K562 (cell line): Measurements from ENCODE around the gene MAP2. TPM values are rescaled to one million over a fixed set of nuclear protein-coding genes. Genes with fewer than 3 reads are reported as not detected.

Source experiments
- ATAC-seq: fragments of 200-7000 bp; cut with Tn5 transposase; 3 replicates; pipeline ENCODE4 v1.9.1; 2020; ENCODE audit warnings: moderate library complexity
- BruUV-seq: library from RNA; stranded (reverse); fragments of 400-500 nt; replicated peaks from 2 replicates; lab custom pipeline; 2021; lab: Mats Ljungman, UMichigan
- CTCF ChIA-PET: fragments of 300-600 bp; formaldehyde crosslinking; extraction: SDS; loops from one replicate; lab custom pipeline; 2021; ENCODE audit warnings: low intra/inter-chr PET ratio; lab: Yijun Ruan, JAX
- POLR2A ChIA-PET: fragments of 300-600, 350-650 bp; sonication (Branson Sonifier 250); formaldehyde crosslinking; extraction: SDS; loops from one replicate; lab custom pipeline; 2021; ENCODE audit warnings: antibody characterized with exemption, inconsistent platforms; lab: Yijun Ruan, JAX
- DNase-seq, 4 experiments: peaks; one replicate each; pipeline versions ENCODE4 v3.0.0 to v3.0.0-alpha.2; 2011 to 2018; ENCODE audit warnings: low spot score in 3 of 4, mixed read lengths in 3 of 4; ENCODE audit errors: extremely low read depth in 1 of 4
- FAIRE-seq: peaks from 2 replicates; lab custom pipeline; 2011; peaks lifted over from hg19 to GRCh38; lab: Jason Lieb, UNC
- H2AFZ ChIP-seq: 2 replicates; pipeline ENCODE4 v1.6.0; 2011; ENCODE audit warnings: low read depth, low read length, control low read depth, inconsistent platforms
- H3K27ac ChIP-seq: fragments of 200-600 bp; 3 replicates; pipeline ENCODE4 v1.8.0; 2011; ENCODE audit warnings: low read depth, mild to moderate bottlenecking, control low read depth, inconsistent platforms, low read length, moderate library complexity, mixed read lengths; ENCODE audit errors: extremely low read depth
- H3K27me3 ChIP-seq, 2 experiments: fragments of 300-600 bp in 1 of 2; 2 replicates in 1 of 2; 3 replicates in 1 of 2; pipeline versions ENCODE4 v1.6.0 to v1.8.0; 2011; ENCODE audit warnings: inconsistent platforms in 2 of 2, low read length in 2 of 2, mild to moderate bottlenecking in 1 of 2, mixed read lengths in 1 of 2, moderate library complexity in 1 of 2; ENCODE audit not compliant: control insufficient read depth in 2 of 2, insufficient read depth in 2 of 2
- H3K36me3 ChIP-seq: fragments of 300-600 bp; 3 replicates; pipeline ENCODE4 v1.8.0; 2011; ENCODE audit warnings: mild to moderate bottlenecking, low read length, inconsistent platforms; ENCODE audit not compliant: control insufficient read depth, insufficient read depth
- H3K4me1 ChIP-seq, 2 experiments: fragments of 200-600 bp in 1 of 2; replicated peaks in 1 of 2; 2 replicates in 1 of 2; 3 replicates in 1 of 2; pipeline versions ENCODE4 v1.5.1 to v1.8.0; 2011; ENCODE audit warnings: inconsistent platforms in 2 of 2, low read length in 2 of 2, mild to moderate bottlenecking in 1 of 2, mixed read lengths in 1 of 2, moderate library complexity in 1 of 2; ENCODE audit not compliant: control insufficient read depth in 2 of 2, insufficient read depth in 2 of 2
- H3K4me2 ChIP-seq: 2 replicates; pipeline ENCODE4 v1.6.1; 2011; ENCODE audit warnings: low read length, control low read depth, inconsistent platforms, mixed read lengths; ENCODE audit not compliant: insufficient read depth
- H3K4me3 ChIP-seq: fragments of 200-600 bp; sonication (generic), shearing (Covaris generic); 2 replicates; pipeline ENCODE4 v1.5.1; 2016; ENCODE audit warnings: control low read depth, inconsistent platforms
- H3K79me2 ChIP-seq: fragments of 200-600 bp; 3 replicates; pipeline ENCODE4 v1.8.0; 2011; ENCODE audit warnings: low read length, inconsistent platforms; ENCODE audit not compliant: control insufficient read depth, insufficient read depth
- H3K9ac ChIP-seq, 2 experiments: 2 replicates each; pipeline versions ENCODE4 v1.6.0 to v1.6.1; 2011; ENCODE audit warnings: low read depth in 2 of 2, low read length in 2 of 2, control low read depth in 1 of 2, inconsistent platforms in 1 of 2, mild to moderate bottlenecking in 1 of 2, mixed read lengths in 1 of 2; ENCODE audit not compliant: insufficient read depth in 1 of 2
- H3K9me1 ChIP-seq: one replicate; pipeline ENCODE4 v1.6.0; 2011; ENCODE audit warnings: inconsistent platforms, mild to moderate bottlenecking, low read length, moderate library complexity; ENCODE audit not compliant: control insufficient read depth, insufficient read depth
- H3K9me3 ChIP-seq: replicated peaks from 2 replicates; pipeline ENCODE4 v1.5.1; 2011; ENCODE audit warnings: low read depth, low read length, inconsistent platforms; ENCODE audit not compliant: control insufficient read depth, insufficient read depth
- H4K20me1 ChIP-seq: replicated peaks from 2 replicates; pipeline ENCODE4 v1.6.1; 2011; ENCODE audit warnings: low read length, inconsistent platforms, mixed read lengths; ENCODE audit not compliant: control insufficient read depth, insufficient read depth
- BRD9 ChIP-seq: fragments of 450-650 bp; IDR thresholded peaks from 2 replicates; pipeline ENCODE4 v1.6.1; 2018; ENCODE audit warnings: low read depth; ENCODE audit not compliant: partially characterized antibody
- GTF2A2 ChIP-seq: IDR thresholded peaks from 2 replicates; pipeline ENCODE4 v1.6.1; 2016; ENCODE audit warnings: mild to moderate bottlenecking, missing genetic modification characterization, missing compliant biosample characterization
- HDAC3 ChIP-seq: fragments of 450-650 bp; IDR thresholded peaks from 2 replicates; pipeline ENCODE4 v1.6.1; 2018; ENCODE audit warnings: borderline replicate concordance, mild to moderate bottlenecking, moderate library complexity; ENCODE audit not compliant: partially characterized antibody
- MEIS2 ChIP-seq: fragments of 450-650 bp; IDR thresholded peaks from 2 replicates; pipeline ENCODE4 v1.6.1; 2014; ENCODE audit warnings: mild to moderate bottlenecking; ENCODE audit not compliant: partially characterized antibody
- NCOR1 ChIP-seq: fragments of 450-650 bp; IDR thresholded peaks from 2 replicates; pipeline ENCODE4 v1.6.1; 2016; ENCODE audit warnings: mild to moderate bottlenecking, moderate library complexity
- RAD51 ChIP-seq: fragments of 450-650 bp; IDR thresholded peaks from 2 replicates; pipeline ENCODE4 v1.7.1; 2016; ENCODE audit warnings: low read depth, mild to moderate bottlenecking, borderline replicate concordance
- RBM22 ChIP-seq: fragments of 200-400 bp; formaldehyde crosslinking; IDR thresholded peaks from 2 replicates; pipeline ENCODE4 v1.6.1; 2018; ENCODE audit warnings: low read length, low read depth; ENCODE audit not compliant: poor library complexity, severe bottlenecking
- RFX5 ChIP-seq: IDR thresholded peaks from 2 replicates; pipeline ENCODE4 v1.6.1; 2011; ENCODE audit warnings: low read depth, mild to moderate bottlenecking, improper control_type of control experiment, low read length
- SMARCE1 ChIP-seq: fragments of 450-650 bp; IDR thresholded peaks from 2 replicates; pipeline ENCODE4 v1.7.1; 2016; ENCODE audit warnings: mild to moderate bottlenecking
- U2AF2 ChIP-seq: fragments of 200-400 bp; formaldehyde crosslinking; optimal IDR thresholded peaks from 2 replicates; pipeline ENCODE3; 2017; ENCODE audit warnings: low read depth, mild to moderate bottlenecking, low read length
- ZBTB17 ChIP-seq: fragments of 450-650 bp; formaldehyde crosslinking; IDR thresholded peaks from 2 replicates; pipeline ENCODE4 v1.4.0; 2020; ENCODE audit warnings: mild to moderate bottlenecking
- ZBTB8A ChIP-seq: fragments of 450-650 bp; IDR thresholded peaks from 2 replicates; pipeline ENCODE4 v1.6.1; 2018; ENCODE audit warnings: mild to moderate bottlenecking, moderate library complexity; ENCODE audit not compliant: partially characterized antibody
- ZNF282 ChIP-seq: sonication (generic); formaldehyde crosslinking; IDR thresholded peaks from 2 replicates; pipeline ENCODE4 v1.8.1; 2023; ENCODE audit warnings: missing genetic modification reagents
- ZNF354B ChIP-seq: fragments of 250-450 bp; sonication (Bioruptor Pico); IDR thresholded peaks from 2 replicates; pipeline ENCODE4 v1.4.0; 2020
- ZNF668 ChIP-seq: fragments of 250-450 bp; sonication (Bioruptor Pico); IDR thresholded peaks from 2 replicates; pipeline ENCODE4 v1.8.0; 2022; ENCODE audit warnings: mild to moderate bottlenecking, inconsistent platforms
- WGBS: fragments of 100-300 bp; shearing (Covaris generic); methylation state at CpG from one replicate; pipeline ENCODE4 v1.1.6; 2016; ENCODE audit warnings: low coverage, mixed read lengths; ENCODE audit not compliant: insufficient coverage; ENCODE audit errors: missing lambda C conversion rate; 5-methylcytosine and 5-hydroxymethylcytosine counted together
- in situ Hi-C: fragments of 300-500 bp; cut with MboI; formaldehyde crosslinking; loops from 4 replicates; pipeline ENCODE4 v1.15.0; 2018; ENCODE audit warnings: inconsistent platforms, mixed read lengths
- intact Hi-C: fragments of 100-400 bp; cut with micrococcal nuclease; formaldehyde crosslinking; loops from 2 replicates; pipeline ENCODE4 v1.14.2; 2022
- polyA plus RNA-seq, 8 experiments: library from polyadenylated mRNA; depleted of rRNA in 4 of 8; stranded (reverse) in 5 of 8; unstranded in 3 of 8; fragments of >200 nt; fragmentation: Nextera tagmentation in 2 of 8; fragmentation: Illumina TruSeq in 1 of 8; extraction: Ambion mirVana in 2 of 8; extraction: Trizol in 1 of 8; gene quantifications; 2 replicates each; pipeline versions ENCODE4 v1.2.1 to v1.2.3, GENCODE V29; 2011 to 2014; ENCODE audit warnings: inconsistent platforms in 1 of 8, missing spikeins in 1 of 8
- total RNA-seq, 7 experiments: library from RNA; depleted of rRNA in 6 of 7; stranded (reverse); fragments of >200 nt in 6 of 7; fragmentation: Illumina TruSeq in 2 of 7; extraction: Trizol in 2 of 7; gene quantifications; 2 replicates each; pipeline versions ENCODE4 v1.2.1 to v1.2.3, GENCODE V29; 2011 to 2021; ENCODE audit warnings: low replicate concordance in 1 of 7
- TF ChIP-seq, protein P1 (sequence below): fragments of 200-800 bp; sonication (Bioruptor generic); IDR thresholded peaks from 2 replicates; pipeline ENCODE4 v1.6.1; 2017; ENCODE audit warnings: missing genetic modification characterization, missing compliant biosample characterization
- TF ChIP-seq, protein P2 (sequence below): fragments of 450-650 bp; formaldehyde crosslinking; IDR thresholded peaks from 2 replicates; pipeline ENCODE4 v1.4.0; 2020; ENCODE audit warnings: mild to moderate bottlenecking, moderate library complexity
- TF ChIP-seq, protein P3 (sequence below): fragments of 450-650 bp; IDR thresholded peaks from 2 replicates; pipeline ENCODE4 v1.6.1; 2016; ENCODE audit warnings: mild to moderate bottlenecking

The MAP2 gene
- total and polyA plus RNA-seq, 9 of the 15 experiments (the other 6 are each of a cell fraction or from before 2014, with no cell fraction given): 0.13 TPM; not detected in 8

DNA sequence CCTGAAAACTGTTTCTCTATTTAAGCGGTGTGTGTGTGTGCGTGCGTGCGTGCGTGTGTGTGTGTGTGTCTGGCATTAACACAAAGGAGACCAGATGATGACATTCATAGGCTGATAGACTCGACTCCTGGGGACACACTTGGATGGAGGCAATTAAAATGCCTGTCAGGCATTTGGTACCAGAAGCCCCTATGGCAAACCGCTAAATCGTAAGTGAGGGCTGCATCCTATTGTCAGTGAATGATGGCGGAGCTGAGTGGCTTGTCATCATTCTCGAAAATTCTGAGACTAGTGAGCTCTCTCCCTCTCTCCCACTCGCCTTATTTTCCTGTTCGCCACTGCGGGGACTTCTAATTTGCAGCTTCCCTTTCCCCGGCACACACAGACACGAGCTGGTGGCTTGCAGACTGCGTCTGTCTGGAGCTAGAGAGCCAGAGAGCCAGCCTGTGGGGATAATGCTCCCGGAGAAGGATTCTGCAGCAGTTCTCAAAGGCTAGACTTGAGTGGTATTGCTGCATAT, 155.4 kb downstream of the MAP2 start:
- ChIA-PET POLR2A (interaction anchor here (0.6 kb wide), 1 partner anchor 10 kb away, joined by 4 read pairs; no protein-coding TSS in a partner anchor), CTCF (no interaction called here)
- Histone ChIP-seq H3K79me2 (no peaks in the 10 kb centered on the region), H4K20me1 (no peaks in the 10 kb centered on the region), H3K4me1 (no peaks in the 10 kb centered on the region), H3K27me3 (no peaks in the 10 kb centered on the region), H3K36me3 (no peaks in the 10 kb centered on the region), H3K27ac (no peak overlapping the region), H3K9me1 (no peaks in the 10 kb centered on the region), H3K9me3 (no peaks in the 10 kb centered on the region), H3K9ac (no peak overlapping the region), H3K4me3 (no peak overlapping the region), H2AFZ (no peak overlapping the region), H3K4me2 (no peak overlapping the region)
- in situ Hi-C loops (no loop called here), intact Hi-C loops (loop anchor here (5.0 kb wide), 1 partner anchor 1182 kb away; no protein-coding TSS in a partner anchor)
- FAIRE-seq (no peak), DNase-seq (no peak), ATAC-seq (no peak)
- no TSS peak for BruUV-seq
- TF ChIP-seq NCOR1 (no peak), BRD9 (no peak), ZBTB17 (CRISPR knock-in tag) (no peak), MEIS2 (no peak), SMARCE1 (no peak), RFX5 (no peak), ZNF354B (CRISPR knock-in tag) (no peak), RBM22 (no peak), HDAC3 (no peak), ZBTB8A (no peak), ZNF282 (CRISPR knock-in tag) (no peak), GTF2A2 (tag) (no peak), ZNF668 (CRISPR knock-in tag) (no peak), RAD51 (no peak), U2AF2 (no peak)
- TF ChIP-seq, protein P1, sequence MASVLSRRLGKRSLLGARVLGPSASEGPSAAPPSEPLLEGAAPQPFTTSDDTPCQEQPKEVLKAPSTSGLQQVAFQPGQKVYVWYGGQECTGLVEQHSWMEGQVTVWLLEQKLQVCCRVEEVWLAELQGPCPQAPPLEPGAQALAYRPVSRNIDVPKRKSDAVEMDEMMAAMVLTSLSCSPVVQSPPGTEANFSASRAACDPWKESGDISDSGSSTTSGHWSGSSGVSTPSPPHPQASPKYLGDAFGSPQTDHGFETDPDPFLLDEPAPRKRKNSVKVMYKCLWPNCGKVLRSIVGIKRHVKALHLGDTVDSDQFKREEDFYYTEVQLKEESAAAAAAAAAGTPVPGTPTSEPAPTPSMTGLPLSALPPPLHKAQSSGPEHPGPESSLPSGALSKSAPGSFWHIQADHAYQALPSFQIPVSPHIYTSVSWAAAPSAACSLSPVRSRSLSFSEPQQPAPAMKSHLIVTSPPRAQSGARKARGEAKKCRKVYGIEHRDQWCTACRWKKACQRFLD (CRISPR knock-in tag): no peak
- TF ChIP-seq, protein P2, sequence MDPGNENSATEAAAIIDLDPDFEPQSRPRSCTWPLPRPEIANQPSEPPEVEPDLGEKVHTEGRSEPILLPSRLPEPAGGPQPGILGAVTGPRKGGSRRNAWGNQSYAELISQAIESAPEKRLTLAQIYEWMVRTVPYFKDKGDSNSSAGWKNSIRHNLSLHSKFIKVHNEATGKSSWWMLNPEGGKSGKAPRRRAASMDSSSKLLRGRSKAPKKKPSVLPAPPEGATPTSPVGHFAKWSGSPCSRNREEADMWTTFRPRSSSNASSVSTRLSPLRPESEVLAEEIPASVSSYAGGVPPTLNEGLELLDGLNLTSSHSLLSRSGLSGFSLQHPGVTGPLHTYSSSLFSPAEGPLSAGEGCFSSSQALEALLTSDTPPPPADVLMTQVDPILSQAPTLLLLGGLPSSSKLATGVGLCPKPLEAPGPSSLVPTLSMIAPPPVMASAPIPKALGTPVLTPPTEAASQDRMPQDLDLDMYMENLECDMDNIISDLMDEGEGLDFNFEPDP (CRISPR knock-in tag): no peak
- TF ChIP-seq, protein P3, sequence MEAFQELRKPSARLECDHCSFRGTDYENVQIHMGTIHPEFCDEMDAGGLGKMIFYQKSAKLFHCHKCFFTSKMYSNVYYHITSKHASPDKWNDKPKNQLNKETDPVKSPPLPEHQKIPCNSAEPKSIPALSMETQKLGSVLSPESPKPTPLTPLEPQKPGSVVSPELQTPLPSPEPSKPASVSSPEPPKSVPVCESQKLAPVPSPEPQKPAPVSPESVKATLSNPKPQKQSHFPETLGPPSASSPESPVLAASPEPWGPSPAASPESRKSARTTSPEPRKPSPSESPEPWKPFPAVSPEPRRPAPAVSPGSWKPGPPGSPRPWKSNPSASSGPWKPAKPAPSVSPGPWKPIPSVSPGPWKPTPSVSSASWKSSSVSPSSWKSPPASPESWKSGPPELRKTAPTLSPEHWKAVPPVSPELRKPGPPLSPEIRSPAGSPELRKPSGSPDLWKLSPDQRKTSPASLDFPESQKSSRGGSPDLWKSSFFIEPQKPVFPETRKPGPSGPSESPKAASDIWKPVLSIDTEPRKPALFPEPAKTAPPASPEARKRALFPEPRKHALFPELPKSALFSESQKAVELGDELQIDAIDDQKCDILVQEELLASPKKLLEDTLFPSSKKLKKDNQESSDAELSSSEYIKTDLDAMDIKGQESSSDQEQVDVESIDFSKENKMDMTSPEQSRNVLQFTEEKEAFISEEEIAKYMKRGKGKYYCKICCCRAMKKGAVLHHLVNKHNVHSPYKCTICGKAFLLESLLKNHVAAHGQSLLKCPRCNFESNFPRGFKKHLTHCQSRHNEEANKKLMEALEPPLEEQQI: no peak
- WGBS: 3% methylated on average over 12 of the region's 17 CpGs
